ENCODE measurements around the gene SUMF2.

GRCh38 chr7:56091591-56091990 is 27.5 kb downstream of the SUMF2 start:
- no peak for TF ChIP-seq CTCF (IDR thresholded peaks at IDR 0.05)
- no peak for TF ChIP-seq POLR2A (IDR thresholded peaks at IDR 0.05)
